Spleen (tissue), 11 donors: ENCODE measurements around the gene CCDC181. TPM values are rescaled to one million over a fixed set of nuclear protein-coding genes. Genes with fewer than 3 reads are reported as not detected.

Experiments
- DNase-seq: peaks from one replicate; pipeline ENCODE4 v3.0.0-alpha.2; 2020
- H3K27ac ChIP-seq, 8 donors: fragments of 200-600 bp; sonication (generic) in 7 of 8; 1 replicate in 4 of 8; 2 replicates in 4 of 8; pipeline versions ENCODE4 v1.5.0 to v1.8.0; 2016 to 2021; ENCODE audit warnings: inconsistent platforms in 4 of 8, mild to moderate bottlenecking in 4 of 8, moderate library complexity in 1 of 8
- H3K27me3 ChIP-seq, 7 donors: fragments of 200-600 bp; sonication (generic) in 6 of 7; replicated peaks in 1 of 7; 1 replicate in 4 of 7; 2 replicates in 3 of 7; pipeline versions ENCODE4 v1.5.0 to v1.8.0; 2016 to 2021; ENCODE audit warnings: inconsistent platforms in 3 of 7, mild to moderate bottlenecking in 1 of 7
- H3K36me3 ChIP-seq, 6 donors: fragments of 200-600 bp; sonication (generic) in 5 of 6; 1 replicate in 4 of 6; 2 replicates in 2 of 6; pipeline versions ENCODE4 v1.5.0 to v1.8.0; 2016 to 2021; ENCODE audit warnings: inconsistent platforms in 2 of 6
- H3K4me1 ChIP-seq, 6 donors: fragments of 200-600 bp; sonication (generic) in 5 of 6; 1 replicate in 3 of 6; 2 replicates in 3 of 6; pipeline versions ENCODE4 v1.5.0 to v1.8.0; 2016 to 2021; ENCODE audit warnings: inconsistent platforms in 3 of 6
- H3K4me3 ChIP-seq, 8 donors: fragments of 200-600 bp; sonication (generic) in 7 of 8; 1 replicate in 4 of 8; 2 replicates in 4 of 8; pipeline versions ENCODE4 v1.5.0 to v1.8.0; 2016 to 2021; ENCODE audit warnings: inconsistent platforms in 4 of 8, mild to moderate bottlenecking in 4 of 8, moderate library complexity in 2 of 8
- H3K9me3 ChIP-seq, 8 donors: fragments of 200-600 bp; sonication (generic) in 7 of 8; 1 replicate in 4 of 8; 2 replicates in 4 of 8; pipeline versions ENCODE4 v1.5.0 to v1.8.0; 2016 to 2021; ENCODE audit warnings: inconsistent platforms in 4 of 8
- CTCF ChIP-seq, 11 experiments: fragments of 200-600 bp in 7 of 11; fragments of 450-650 bp in 4 of 11; sonication (generic) in 4 of 11; IDR thresholded peaks in 8 of 11; conservative IDR thresholded peaks in 3 of 11; 1 replicate in 7 of 11; 2 replicates in 4 of 11; pipeline versions ENCODE4 v1.4.0 to v1.8.0; 2016 to 2021; ENCODE audit warnings: antibody characterized with exemption in 11 of 11, inconsistent platforms in 4 of 11, mild to moderate bottlenecking in 1 of 11
- POLR2A ChIP-seq, 3 donors: fragments of 450-650 bp; IDR thresholded peaks; one replicate each; pipeline ENCODE4 v1.5.1; 2017; ENCODE audit warnings: antibody characterized with exemption in 3 of 3, mild to moderate bottlenecking in 1 of 3
- POLR2AphosphoS5 ChIP-seq, 3 donors: sonication (generic); formaldehyde crosslinking; IDR thresholded peaks; one replicate each; pipeline ENCODE4 v1.5.1; 2017; ENCODE audit warnings: antibody characterized with exemption in 3 of 3
- WGBS, 5 donors: extraction: QIAGEN DNeasy Blood & Tissue Kit in 3 of 5; methylation state at CpG; one replicate each; pipeline versions ENCODE4 v1.1.5 to v1.1.7; 2013 to 2018; 5-methylcytosine and 5-hydroxymethylcytosine counted together
- intact Hi-C: fragments of 100-400 bp; cut with DNase I; formaldehyde crosslinking; loops from one replicate; pipeline ENCODE4 v1.15.0; 2023; ENCODE audit warnings: low total_unique reads
- polyA plus RNA-seq, 3 donors: library from polyadenylated mRNA; stranded (reverse); fragments of 200-250 nt; gene quantifications; one replicate each; pipeline ENCODE4 v1.2.1, GENCODE V29; 2013
- total RNA-seq, 7 donors: library from RNA; depleted of rRNA in 3 of 7; stranded (reverse); fragments of >200 nt in 3 of 7; fragmentation: NEBNext Ultra II Directional in 4 of 7; extraction: Animal tissue kit (Norgen Biotek cat#: 25700) in 4 of 7; gene quantifications; one replicate each; pipeline versions ENCODE4 v1.1.0 to v1.2.1, GENCODE V29; 2016 to 2021
- donor health status: healthy with polysubstance abuse.
- donor health status: DM: no; HTN: no; CAD: no; lungs with moderate emphysema.
- donor health status: DM: no; HTN: no; CAD: no.
- donor health status: Bipolar disorder and iron deficiency.
- donor health status: healthy.
- donor health status: DM: no; HTN: no; CAD: no.
- donor health status: DM: yes; HTN: yes; CAD: no.

CCDC181 gene
- total and polyA plus RNA-seq, 10 donors = 0.03 TPM; not detected in 9

DNA sequence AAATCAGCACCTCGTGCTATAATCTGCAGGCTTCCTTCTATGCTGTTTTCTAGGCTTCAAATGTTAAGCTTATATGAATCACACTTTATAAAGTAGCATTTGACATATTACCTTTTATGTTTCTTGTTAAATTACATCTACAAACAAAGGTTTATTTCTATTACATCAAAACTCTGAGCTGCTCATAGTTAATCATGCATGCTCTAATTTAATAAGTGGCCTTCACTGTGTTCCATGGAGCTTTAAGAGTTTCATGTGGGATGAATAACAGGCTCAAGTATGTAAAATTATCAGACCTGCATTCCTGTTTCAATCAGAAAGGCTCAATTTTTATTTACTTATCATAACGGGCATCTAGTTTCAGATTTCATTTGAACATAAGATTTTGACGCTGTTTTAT is 45.5 kb upstream of the CCDC181 start:
- Histone ChIP-seq H3K27ac (no peak overlapping the region), H3K27me3 (no peaks in the 10 kb centered on the region), H3K4me1 (no peaks in the 10 kb centered on the region), H3K36me3 (peaks cover 0 to 30% (median 0%) of the 10 kb centered on the region in 6 donors), H3K4me3 (no peak overlapping the region), H3K9me3 (no peaks in the 10 kb centered on the region)
- TF ChIP-seq CTCF (IDR thresholded peaks at IDR 0.05 in 8 of 11, conservative IDR thresholded peaks at IDR 0.05 in 3 of 11) = no peak
- TF ChIP-seq POLR2A (IDR thresholded peaks at IDR 0.05) = no peak
- no peak for TF ChIP-seq POLR2AphosphoS5 (IDR thresholded peaks at IDR 0.05)
- intact Hi-C loops = no loop called here
- WGBS, 5 donors = 95 to 96% (median 96%) methylated on average over 3 of the region's 3 CpGs
- DNase-seq = no peak

DNA sequence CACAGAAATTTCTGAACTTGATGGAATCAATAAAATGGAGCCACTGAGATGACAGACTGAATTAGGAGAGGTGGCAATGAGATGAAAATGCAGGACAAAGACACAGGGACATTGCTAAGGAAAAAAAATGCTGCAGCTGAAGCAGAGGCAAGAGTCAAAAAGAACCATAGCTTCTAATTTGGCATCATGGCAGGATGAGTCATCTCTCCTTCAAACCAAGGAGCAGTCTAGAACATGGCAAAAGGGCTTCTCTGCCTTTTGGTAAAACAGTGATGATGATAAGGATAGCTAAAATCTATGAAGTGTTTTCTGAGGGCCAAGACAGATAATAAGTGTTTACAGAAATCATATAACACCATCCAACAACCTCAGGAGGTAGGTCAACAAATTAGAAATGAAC is 41.7 kb upstream of the CCDC181 start:
- Histone ChIP-seq H3K27ac (no peak overlapping the region), H3K27me3 (no peaks in the 10 kb centered on the region), H3K4me3 (no peak overlapping the region), H3K4me1 (no peaks in the 10 kb centered on the region), H3K9me3 (no peaks in the 10 kb centered on the region), H3K36me3 (peaks cover 0 to 23% (median 0%) of the 10 kb centered on the region in 6 donors)
- no peak for TF ChIP-seq CTCF (IDR thresholded peaks at IDR 0.05 in 8 of 11, conservative IDR thresholded peaks at IDR 0.05 in 3 of 11)
- no peak for TF ChIP-seq POLR2A (IDR thresholded peaks at IDR 0.05)
- TF ChIP-seq POLR2AphosphoS5 (IDR thresholded peaks at IDR 0.05) = no peak
- no peak for DNase-seq
- intact Hi-C loops = loop anchor here (5.0 kb wide), 1 partner anchor 78 kb away; no protein-coding TSS in a partner anchor

GRCh38 chr1:169466259-169467230 is 39.3 kb upstream of the CCDC181 start:
- WGBS, 5 donors = 77 to 85% (median 81%) methylated on average over 8 of the region's 8 CpGs
- peak in 6 of 11 experiments; percentile 20 to 39 (median 36) for TF ChIP-seq CTCF (IDR thresholded peaks at IDR 0.05 in 8 of 11, conservative IDR thresholded peaks at IDR 0.05 in 3 of 11)
- TF ChIP-seq POLR2AphosphoS5 (IDR thresholded peaks at IDR 0.05) = no peak

DNA sequence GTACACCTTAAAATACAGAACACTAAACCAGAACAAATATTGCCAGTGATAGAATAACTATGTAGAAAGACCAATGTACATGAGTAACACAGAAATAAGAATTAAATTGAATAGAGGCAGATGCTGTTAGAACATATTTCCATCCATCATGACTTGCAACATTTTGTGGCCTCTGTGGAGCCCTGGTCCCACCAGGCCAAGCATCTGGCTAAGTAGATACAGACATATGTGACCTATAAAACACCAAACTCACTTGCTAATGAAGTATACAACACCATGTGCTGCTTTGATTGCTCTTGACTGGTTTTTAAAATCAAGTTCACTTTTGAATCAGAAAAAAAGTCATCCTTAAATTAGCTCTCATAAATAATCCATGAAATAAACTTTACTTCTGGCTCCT is 38.0 kb upstream of the CCDC181 start:
- Histone ChIP-seq H3K9me3 (no peaks in the 10 kb centered on the region), H3K4me1 (peaks cover 0 to 4% (median 2%) of the 10 kb centered on the region in 6 donors), H3K36me3 (peaks cover 0 to 23% (median 0%) of the 10 kb centered on the region in 6 donors), H3K4me3 (no peak overlapping the region), H3K27ac (no peak overlapping the region), H3K27me3 (peaks cover 0 to 10% (median 4%) of the 10 kb centered on the region in 7 donors)
- no peak for DNase-seq
- intact Hi-C loops = loop anchor here (5.0 kb wide), 1 partner anchor 82 kb away; no protein-coding TSS in a partner anchor
- no peak for TF ChIP-seq POLR2AphosphoS5 (IDR thresholded peaks at IDR 0.05)
- no peak for TF ChIP-seq CTCF (IDR thresholded peaks at IDR 0.05 in 8 of 11, conservative IDR thresholded peaks at IDR 0.05 in 3 of 11)
- TF ChIP-seq POLR2A (IDR thresholded peaks at IDR 0.05) = no peak

More at GRCh38 chr1:169466259-169467230, 39.3 kb upstream of the CCDC181 start:
- Histone ChIP-seq H3K36me3 (peaks cover 0 to 23% (median 0%) of the 10 kb centered on the region in 6 donors), H3K4me3 (no peak overlapping the region), H3K9me3 (no peaks in the 10 kb centered on the region), H3K4me1 (no peaks in the 10 kb centered on the region), H3K27me3 (no peaks in the 10 kb centered on the region), H3K27ac (no peak overlapping the region)
- intact Hi-C loops = loop anchor here (5.0 kb wide), 1 partner anchor 81 kb away; no protein-coding TSS in a partner anchor
- no peak for DNase-seq
